SK-N-SH treated with all-trans-retinoic acid at 6 μM for 48 hours (cell line): ENCODE data around the gene LGI1.

ENCODE experiments used
- ATAC-seq: fragments of 200-7000 bp; cut with Tn5 transposase; 3 replicates; pipeline ENCODE4 v1.9.1; 2020; ENCODE audit warnings: mild to moderate bottlenecking, moderate library complexity
- ARNTL ChIP-seq: fragments of 450-650 bp; formaldehyde crosslinking; IDR thresholded peaks from 2 replicates; pipeline ENCODE4 v1.5.0; 2020; ENCODE audit warnings: low read depth, mild to moderate bottlenecking, moderate library complexity, borderline replicate concordance
- BACH2 ChIP-seq: fragments of 250-450 bp; sonication (Bioruptor Pico); IDR thresholded peaks from 2 replicates; pipeline ENCODE4 v1.9.0; 2021; ENCODE audit warnings: mild to moderate bottlenecking, borderline replicate concordance
- CSDC2 ChIP-seq: fragments of 250-450 bp; sonication (Bioruptor Pico); IDR thresholded peaks from 2 replicates; pipeline ENCODE4 v1.5.0; 2020; ENCODE audit warnings: mild to moderate bottlenecking, moderate library complexity
- GLIS3 ChIP-seq: fragments of 250-450 bp; sonication (Bioruptor Pico); IDR thresholded peaks from 2 replicates; pipeline ENCODE4 v1.5.0; 2020; ENCODE audit warnings: mild to moderate bottlenecking, moderate library complexity
- ISL1 ChIP-seq: fragments of 250-450 bp; sonication (Bioruptor Pico); IDR thresholded peaks from 2 replicates; pipeline ENCODE4 v2.1.2; 2022; ENCODE audit warnings: mild to moderate bottlenecking, moderate library complexity
- OSR1 ChIP-seq: fragments of 250-450 bp; sonication (Bioruptor Pico); IDR thresholded peaks from 2 replicates; pipeline ENCODE4 v1.8.0; 2022; ENCODE audit warnings: moderate library complexity, mild to moderate bottlenecking, inconsistent platforms
- PPARA ChIP-seq: fragments of 250-450 bp; sonication (Bioruptor Pico); IDR thresholded peaks from 2 replicates; pipeline ENCODE4 v1.5.0; 2020; ENCODE audit warnings: mild to moderate bottlenecking, borderline replicate concordance
- RARB ChIP-seq: fragments of 250-450 bp; sonication (Bioruptor Pico); IDR thresholded peaks from 2 replicates; pipeline ENCODE4 v1.8.0; 2021; ENCODE audit warnings: mild to moderate bottlenecking, moderate library complexity
- SNAI2 ChIP-seq: fragments of 250-450 bp; sonication (Bioruptor Pico); IDR thresholded peaks from 2 replicates; pipeline ENCODE4 v1.5.0; 2020; ENCODE audit warnings: mild to moderate bottlenecking, moderate library complexity
- TCF4 ChIP-seq: fragments of 250-450 bp; sonication (Bioruptor Pico); IDR thresholded peaks from 2 replicates; pipeline ENCODE4 v1.8.0; 2021; ENCODE audit warnings: mild to moderate bottlenecking, moderate library complexity, borderline replicate concordance
- TOX ChIP-seq: fragments of 250-450 bp; sonication (Bioruptor Pico); IDR thresholded peaks from 2 replicates; pipeline ENCODE4 v1.8.0; 2021; ENCODE audit warnings: mild to moderate bottlenecking, moderate library complexity, borderline replicate concordance
- ZC3H10 ChIP-seq: fragments of 250-450 bp; sonication (Bioruptor Pico); IDR thresholded peaks from 2 replicates; pipeline ENCODE4 v1.5.1; 2021; ENCODE audit warnings: mild to moderate bottlenecking, moderate library complexity
- ZFP3 ChIP-seq: fragments of 250-450 bp; sonication (Bioruptor Pico); IDR thresholded peaks from 2 replicates; pipeline ENCODE4 v1.5.0; 2020; ENCODE audit warnings: mild to moderate bottlenecking, moderate library complexity
- ZFP30 ChIP-seq: fragments of 450-650 bp; formaldehyde crosslinking; IDR thresholded peaks from 2 replicates; pipeline ENCODE4 v1.5.0; 2022; ENCODE audit warnings: mild to moderate bottlenecking, moderate library complexity
- ZNF565 ChIP-seq: fragments of 450-650 bp; formaldehyde crosslinking; conservative IDR thresholded peaks from 2 replicates; pipeline ENCODE4 v1.5.0; 2020; ENCODE audit warnings: low read depth, mild to moderate bottlenecking, moderate library complexity
- ZNF8 ChIP-seq: fragments of 450-650 bp; formaldehyde crosslinking; IDR thresholded peaks from 2 replicates; pipeline ENCODE4 v1.5.0; 2020; ENCODE audit warnings: mild to moderate bottlenecking, moderate library complexity
- TF ChIP-seq, protein P1 (sequence below): fragments of 250-450 bp; sonication (Bioruptor Pico); IDR thresholded peaks from 2 replicates; pipeline ENCODE4 v1.5.1; 2020; ENCODE audit warnings: low read depth, mild to moderate bottlenecking, moderate library complexity
- TF ChIP-seq, protein P2 (sequence below): fragments of 250-450 bp; sonication (Bioruptor Pico); IDR thresholded peaks from 2 replicates; pipeline ENCODE4 v1.8.0; 2021; ENCODE audit warnings: low read depth, mild to moderate bottlenecking, moderate library complexity, borderline replicate concordance
- TF ChIP-seq, protein P3 (sequence below): fragments of 250-450 bp; sonication (Bioruptor Pico); IDR thresholded peaks from 2 replicates; pipeline ENCODE4 v1.8.0; 2020; ENCODE audit warnings: mild to moderate bottlenecking, moderate library complexity, borderline replicate concordance

LGI1 gene

DNA sequence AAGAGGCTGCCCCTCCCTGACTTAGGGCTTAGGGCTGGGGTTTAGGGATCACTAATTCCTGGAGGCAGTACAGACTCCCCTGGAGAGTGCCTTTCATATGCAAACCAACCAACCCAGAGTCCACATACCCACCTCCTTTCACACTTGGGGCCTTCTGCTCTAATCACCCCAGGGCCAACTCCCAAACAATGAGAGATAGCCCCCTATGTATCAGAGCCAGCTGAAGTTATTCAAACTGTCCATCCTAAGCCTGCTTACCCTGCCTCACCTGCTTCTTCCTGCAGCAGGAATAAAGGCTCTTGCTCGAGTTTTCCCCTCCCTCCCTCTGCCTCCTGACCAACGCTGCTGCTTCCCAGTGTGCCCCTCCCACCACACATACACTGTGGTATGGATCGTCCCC lies 84.2 kb downstream of the LGI1 start:
- no peak for ATAC-seq
- TF ChIP-seq, protein P1, sequence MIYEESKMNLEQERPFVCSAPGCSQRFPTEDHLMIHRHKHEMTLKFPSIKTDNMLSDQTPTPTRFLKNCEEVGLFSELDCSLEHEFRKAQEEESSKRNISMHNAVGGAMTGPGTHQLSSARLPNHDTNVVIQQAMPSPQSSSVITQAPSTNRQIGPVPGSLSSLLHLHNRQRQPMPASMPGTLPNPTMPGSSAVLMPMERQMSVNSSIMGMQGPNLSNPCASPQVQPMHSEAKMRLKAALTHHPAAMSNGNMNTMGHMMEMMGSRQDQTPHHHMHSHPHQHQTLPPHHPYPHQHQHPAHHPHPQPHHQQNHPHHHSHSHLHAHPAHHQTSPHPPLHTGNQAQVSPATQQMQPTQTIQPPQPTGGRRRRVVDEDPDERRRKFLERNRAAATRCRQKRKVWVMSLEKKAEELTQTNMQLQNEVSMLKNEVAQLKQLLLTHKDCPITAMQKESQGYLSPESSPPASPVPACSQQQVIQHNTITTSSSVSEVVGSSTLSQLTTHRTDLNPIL (CRISPR knock-in tag) = no peak
- TF ChIP-seq ZNF8 (no peak), ISL1 (CRISPR knock-in tag) (no peak)

DNA sequence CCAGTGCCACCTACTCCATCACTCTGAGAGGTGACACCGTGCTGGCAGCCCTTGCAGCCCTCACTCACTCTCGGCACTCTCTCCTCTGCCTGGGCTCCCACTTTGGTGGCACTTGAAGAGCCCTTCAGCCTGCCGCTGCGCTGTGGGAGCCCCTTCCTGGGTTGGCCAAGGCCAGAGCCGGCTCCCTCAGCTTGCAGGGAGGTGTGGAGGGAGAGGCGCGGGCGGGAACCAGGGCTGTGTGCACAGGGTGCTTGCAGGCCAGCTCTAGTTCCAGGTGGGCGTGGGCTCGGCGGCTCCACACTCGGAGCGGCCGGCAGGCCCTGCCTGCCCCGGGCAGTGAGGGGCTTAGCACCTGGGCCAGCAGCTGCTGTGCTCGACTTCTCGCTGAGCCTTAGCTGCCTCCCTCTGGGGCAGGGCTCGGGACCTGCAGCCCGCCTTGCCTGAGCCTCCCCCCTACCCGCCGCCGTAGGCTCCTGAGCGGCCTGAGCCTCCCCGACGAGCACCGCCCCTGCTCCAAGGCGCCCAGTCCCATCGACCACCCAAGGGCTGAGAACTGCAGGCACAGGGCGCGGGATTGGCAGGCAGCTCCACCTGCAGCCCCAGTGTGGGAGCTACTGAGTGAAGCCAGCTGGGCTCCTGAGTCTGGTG lies 87.4 kb downstream of the LGI1 start:
- ATAC-seq = no peak
- no peak for TF ChIP-seq SNAI2 (CRISPR knock-in tag)
- no peak for TF ChIP-seq ZNF565 (CRISPR knock-in tag)
- no peak for TF ChIP-seq RARB (CRISPR knock-in tag)
- no peak for TF ChIP-seq BACH2 (CRISPR knock-in tag)
- no peak for TF ChIP-seq OSR1
- TF ChIP-seq CSDC2 (CRISPR knock-in tag) = no peak
- no peak for TF ChIP-seq ISL1 (CRISPR knock-in tag)
- TF ChIP-seq ARNTL (CRISPR knock-in tag) = no peak
- no peak for TF ChIP-seq ZFP30 (CRISPR knock-in tag)
- no peak for TF ChIP-seq PPARA (CRISPR knock-in tag)
- TF ChIP-seq ZC3H10 (CRISPR knock-in tag) = no peak
- TF ChIP-seq, protein P2, sequence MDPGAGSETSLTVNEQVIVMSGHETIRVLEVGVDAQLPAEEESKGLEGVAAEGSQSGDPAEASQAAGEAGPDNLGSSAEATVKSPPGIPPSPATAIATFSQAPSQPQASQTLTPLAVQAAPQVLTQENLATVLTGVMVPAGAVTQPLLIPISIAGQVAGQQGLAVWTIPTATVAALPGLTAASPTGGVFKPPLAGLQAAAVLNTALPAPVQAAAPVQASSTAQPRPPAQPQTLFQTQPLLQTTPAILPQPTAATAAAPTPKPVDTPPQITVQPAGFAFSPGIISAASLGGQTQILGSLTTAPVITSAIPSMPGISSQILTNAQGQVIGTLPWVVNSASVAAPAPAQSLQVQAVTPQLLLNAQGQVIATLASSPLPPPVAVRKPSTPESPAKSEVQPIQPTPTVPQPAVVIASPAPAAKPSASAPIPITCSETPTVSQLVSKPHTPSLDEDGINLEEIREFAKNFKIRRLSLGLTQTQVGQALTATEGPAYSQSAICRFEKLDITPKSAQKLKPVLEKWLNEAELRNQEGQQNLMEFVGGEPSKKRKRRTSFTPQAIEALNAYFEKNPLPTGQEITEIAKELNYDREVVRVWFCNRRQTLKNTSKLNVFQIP (CRISPR knock-in tag) = no peak
- no peak for TF ChIP-seq ZFP3 (CRISPR knock-in tag)
- TF ChIP-seq ZNF8 = no peak
- TF ChIP-seq, protein P3, sequence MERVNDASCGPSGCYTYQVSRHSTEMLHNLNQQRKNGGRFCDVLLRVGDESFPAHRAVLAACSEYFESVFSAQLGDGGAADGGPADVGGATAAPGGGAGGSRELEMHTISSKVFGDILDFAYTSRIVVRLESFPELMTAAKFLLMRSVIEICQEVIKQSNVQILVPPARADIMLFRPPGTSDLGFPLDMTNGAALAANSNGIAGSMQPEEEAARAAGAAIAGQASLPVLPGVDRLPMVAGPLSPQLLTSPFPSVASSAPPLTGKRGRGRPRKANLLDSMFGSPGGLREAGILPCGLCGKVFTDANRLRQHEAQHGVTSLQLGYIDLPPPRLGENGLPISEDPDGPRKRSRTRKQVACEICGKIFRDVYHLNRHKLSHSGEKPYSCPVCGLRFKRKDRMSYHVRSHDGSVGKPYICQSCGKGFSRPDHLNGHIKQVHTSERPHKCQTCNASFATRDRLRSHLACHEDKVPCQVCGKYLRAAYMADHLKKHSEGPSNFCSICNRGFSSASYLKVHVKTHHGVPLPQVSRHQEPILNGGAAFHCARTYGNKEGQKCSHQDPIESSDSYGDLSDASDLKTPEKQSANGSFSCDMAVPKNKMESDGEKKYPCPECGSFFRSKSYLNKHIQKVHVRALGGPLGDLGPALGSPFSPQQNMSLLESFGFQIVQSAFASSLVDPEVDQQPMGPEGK (CRISPR knock-in tag) = no peak
- no peak for TF ChIP-seq TOX (CRISPR knock-in tag)
- TF ChIP-seq TCF4 (CRISPR knock-in tag) = no peak
- TF ChIP-seq GLIS3 (CRISPR knock-in tag) = no peak
- TF ChIP-seq, protein P1 (CRISPR knock-in tag) = no peak
